GM19455 (cell line): ENCODE measurements around the gene PTPN23.

Source experiments
- ATAC-seq: cut with Tn5 transposase; IDR thresholded peaks from one replicate; pipeline ENCODE4 v1.9.1; 2021; ENCODE audit not compliant: unreplicated experiment

The PTPN23 gene

GRCh38 chr3:47404955-47405790, 24.4 kb downstream of the PTPN23 start:
- ATAC-seq: no peak

DNA sequence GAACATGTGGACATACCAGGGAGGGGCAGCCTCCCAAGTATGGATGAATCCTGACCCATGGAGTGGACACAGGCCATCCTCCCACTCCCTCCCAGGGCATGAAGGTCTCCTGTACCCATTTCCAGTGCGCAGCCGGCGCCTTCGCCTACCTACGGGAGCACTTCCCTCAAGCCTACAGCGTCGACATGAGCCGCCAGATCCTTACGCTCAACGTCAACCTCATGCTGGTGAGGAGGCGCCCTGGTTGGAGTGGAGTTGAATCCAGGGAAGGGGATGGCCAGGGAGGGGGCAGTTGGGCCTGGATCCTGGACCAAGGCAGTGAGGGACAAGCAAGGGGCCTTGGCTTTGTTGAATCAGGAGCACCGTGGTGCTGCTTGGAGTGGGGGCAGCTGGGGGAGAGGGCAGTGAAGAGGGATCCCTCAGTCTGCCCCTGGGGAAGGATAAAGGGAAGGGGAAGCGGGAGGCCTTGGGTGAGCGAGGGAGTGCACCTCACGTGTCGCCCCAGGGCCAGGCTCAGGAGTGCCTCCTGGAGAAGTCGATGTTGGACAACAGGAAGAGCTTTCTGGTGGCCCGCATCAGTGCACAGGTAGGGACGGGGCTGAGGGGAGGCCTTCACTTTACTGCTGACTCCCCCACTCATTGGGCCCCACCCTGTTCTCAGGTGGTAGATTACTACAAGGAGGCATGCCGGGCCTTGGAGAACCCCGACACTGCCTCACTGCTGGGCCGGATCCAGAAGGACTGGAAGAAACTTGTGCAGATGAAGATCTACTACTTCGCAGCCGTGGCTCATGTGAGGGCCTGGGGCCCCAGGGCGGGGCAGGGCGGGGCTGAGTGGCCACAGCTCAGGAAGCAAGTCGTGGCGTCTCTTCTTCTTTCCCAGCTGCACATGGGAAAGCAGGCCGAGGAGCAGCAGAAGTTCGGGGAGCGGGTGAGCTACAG, 25.3 kb downstream of the PTPN23 start:
- ATAC-seq: no peak

DNA sequence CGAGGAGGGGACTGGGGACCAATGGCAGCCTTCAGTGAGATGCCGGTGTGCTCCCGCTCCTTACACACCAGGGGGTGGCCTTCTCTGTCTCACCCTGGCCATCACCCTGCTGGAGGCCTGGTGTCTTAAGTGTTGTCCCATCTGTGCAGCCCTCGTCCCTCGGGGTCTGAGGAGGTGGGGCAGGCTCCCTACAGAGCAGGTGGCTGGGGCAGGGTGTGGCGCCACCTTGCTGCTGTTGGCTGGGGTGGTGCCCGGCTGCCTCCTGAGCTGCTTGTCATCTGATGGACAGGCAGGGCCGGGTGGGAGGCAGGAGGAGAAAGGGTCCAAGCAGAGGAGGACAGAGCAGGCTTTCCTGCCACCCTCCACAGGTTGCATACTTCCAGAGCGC, 25.9 kb downstream of the PTPN23 start:
- no peak for ATAC-seq

DNA sequence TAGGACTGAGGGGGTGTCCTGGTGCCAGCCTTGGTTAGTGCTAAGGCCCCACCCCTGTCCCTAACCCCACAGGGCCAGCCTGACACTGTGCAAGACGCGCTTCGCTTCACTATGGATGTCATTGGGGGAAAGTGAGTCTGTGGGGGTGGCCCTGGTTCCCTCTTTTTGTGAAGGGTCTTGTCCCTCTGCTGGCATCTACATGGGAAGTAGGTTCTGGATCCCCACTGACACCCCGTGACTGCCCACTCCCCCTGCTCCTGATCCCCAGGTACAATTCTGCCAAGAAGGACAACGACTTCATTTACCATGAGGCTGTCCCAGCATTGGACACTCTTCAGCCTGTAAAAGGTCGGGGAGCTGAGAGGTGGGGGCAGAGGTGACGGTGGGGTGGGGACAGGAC, 26.4 kb downstream of the PTPN23 start:
- ATAC-seq: no peak

- ATAC-seq: no peak
Observed at GRCh38 chr3:47407896-47408838, 27.3 kb downstream of the PTPN23 start.

DNA sequence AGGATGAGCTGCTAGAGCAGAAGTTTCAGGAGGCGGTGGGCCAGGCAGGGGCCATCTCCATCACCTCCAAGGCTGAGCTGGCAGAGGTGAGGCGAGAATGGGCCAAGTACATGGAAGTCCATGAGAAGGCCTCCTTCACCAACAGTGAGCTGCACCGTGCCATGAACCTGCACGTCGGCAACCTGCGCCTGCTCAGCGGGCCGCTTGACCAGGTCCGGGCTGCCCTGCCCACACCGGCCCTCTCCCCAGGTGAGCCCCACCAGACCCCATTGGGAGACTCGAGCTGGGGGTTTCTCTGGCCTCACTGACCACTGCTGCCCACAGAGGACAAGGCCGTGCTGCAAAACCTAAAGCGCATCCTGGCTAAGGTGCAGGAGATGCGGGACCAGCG, 28.0 kb downstream of the PTPN23 start:
- ATAC-seq: no peak

DNA sequence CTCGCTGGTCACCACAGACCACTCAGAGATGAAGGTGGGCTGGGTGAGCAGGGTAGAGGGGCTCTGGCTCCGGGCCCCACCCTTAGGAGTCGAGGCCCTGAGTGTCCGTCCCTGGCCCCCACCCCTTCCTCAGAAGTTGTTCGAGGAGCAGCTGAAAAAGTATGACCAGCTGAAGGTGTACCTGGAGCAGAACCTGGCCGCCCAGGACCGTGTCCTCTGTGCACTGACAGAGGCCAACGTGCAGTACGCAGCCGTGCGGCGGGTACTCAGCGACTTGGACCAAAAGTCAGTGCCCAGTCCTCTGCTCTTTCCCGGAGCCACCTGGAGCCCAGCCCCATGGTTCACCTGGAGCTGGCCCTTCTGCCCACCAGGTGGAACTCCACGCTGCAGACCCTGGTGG, 28.5 kb downstream of the PTPN23 start:
- no peak for ATAC-seq

- ATAC-seq: no peak
Observed at GRCh38 chr3:47409688-47410416, 29.0 kb downstream of the PTPN23 start.

GRCh38 chr3:47410417-47410720, 29.5 kb downstream of the PTPN23 start:
- no peak for ATAC-seq

DNA sequence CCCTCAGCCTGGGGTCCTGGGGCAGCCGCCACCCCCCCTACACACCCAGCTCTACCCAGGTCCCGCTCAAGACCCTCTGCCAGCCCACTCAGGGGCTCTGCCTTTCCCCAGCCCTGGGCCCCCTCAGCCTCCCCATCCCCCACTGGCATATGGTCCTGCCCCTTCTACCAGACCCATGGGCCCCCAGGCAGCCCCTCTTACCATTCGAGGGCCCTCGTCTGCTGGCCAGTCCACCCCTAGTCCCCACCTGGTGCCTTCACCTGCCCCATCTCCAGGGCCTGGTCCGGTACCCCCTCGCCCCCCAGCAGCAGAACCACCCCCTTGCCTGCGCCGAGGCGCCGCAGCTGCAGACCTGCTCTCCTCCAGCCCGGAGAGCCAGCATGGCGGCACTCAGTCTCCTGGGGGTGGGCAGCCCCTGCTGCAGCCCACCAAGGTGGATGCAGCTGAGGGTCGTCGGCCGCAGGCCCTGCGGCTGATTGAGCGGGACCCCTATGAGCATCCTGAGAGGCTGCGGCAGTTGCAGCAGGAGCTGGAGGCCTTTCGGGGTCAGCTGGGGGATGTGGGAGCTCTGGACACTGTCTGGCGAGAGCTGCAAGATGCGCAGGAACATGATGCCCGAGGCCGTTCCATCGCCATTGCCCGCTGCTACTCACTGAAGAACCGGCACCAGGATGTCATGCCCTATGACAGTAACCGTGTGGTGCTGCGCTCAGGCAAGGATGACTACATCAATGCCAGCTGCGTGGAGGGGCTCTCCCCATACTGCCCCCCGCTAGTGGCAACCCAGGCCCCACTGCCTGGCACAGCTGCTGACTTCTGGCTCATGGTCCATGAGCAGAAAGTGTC, 30.2 kb downstream of the PTPN23 start:
- ATAC-seq: no peak

DNA sequence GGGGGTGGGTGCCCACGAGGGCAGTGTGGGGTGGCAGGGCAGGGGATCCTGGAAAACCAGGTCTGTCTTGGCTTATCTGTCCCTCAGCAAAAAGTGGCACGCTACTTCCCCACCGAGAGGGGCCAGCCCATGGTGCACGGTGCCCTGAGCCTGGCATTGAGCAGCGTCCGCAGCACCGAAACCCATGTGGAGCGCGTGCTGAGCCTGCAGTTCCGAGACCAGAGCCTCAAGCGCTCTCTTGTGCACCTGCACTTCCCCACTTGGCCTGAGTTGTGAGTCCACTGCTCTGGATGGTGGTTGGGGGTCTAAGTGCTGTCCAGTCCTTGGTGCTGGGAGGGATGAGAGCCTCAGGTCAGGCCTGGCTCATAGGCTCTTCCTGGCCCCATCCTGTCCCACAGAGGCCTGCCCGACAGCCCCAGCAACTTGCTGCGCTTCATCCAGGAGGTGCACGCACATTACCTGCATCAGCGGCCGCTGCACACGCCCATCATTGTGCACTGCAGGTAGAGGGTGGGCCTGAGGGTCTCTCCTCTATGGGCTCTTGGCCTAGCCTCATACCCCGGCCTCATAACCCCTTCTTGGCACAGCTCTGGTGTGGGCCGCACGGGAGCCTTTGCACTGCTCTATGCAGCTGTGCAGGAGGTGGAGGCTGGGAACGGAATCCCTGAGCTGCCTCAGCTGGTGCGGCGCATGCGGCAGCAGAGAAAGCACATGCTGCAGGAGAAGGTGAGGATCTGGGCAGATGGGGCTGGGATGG, 31.1 kb downstream of the PTPN23 start:
- ATAC-seq: no peak

- no peak for ATAC-seq
Observed at GRCh38 chr3:47412453-47412756, 31.6 kb downstream of the PTPN23 start.

DNA sequence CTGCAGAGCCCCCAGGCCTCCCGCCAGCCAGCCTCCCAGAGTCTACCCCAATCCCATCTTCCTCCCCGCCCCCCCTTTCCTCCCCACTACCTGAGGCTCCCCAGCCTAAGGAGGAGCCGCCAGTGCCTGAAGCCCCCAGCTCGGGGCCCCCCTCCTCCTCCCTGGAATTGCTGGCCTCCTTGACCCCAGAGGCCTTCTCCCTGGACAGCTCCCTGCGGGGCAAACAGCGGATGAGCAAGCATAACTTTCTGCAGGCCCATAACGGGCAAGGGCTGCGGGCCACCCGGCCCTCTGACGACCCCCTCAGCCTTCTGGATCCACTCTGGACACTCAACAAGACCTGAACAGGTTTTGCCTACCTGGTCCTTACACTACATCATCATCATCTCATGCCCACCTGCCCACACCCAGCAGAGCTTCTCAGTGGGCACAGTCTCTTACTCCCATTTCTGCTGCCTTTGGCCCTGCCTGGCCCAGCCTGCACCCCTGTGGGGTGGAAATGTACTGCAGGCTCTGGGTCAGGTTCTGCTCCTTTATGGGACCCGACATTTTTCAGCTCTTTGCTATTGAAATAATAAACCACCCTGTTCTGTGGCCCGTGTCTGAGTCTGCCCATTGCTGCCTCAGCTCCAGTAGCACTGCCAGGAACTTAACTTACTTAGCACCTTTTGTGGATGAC, 32.2 kb downstream of the PTPN23 start:
- no peak for ATAC-seq

DNA sequence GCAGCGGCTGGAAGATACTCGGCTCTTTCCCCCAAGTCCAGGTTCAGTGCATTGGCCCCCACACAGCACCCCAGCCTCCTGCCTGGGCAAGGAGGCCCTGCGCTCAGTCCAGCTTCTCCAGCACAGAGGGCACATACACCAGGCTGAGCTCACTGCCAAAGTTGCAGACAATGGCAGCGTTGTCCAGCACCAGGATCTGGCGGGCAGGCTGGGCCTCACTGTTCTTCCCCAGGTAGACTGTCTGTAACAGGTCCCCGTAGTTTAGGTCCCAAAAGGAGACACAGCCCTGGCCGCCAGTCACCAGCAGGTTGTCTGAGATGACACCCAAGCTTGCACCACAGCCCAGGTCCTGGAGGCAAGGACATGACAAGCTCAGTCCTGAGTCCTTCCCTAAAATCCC, 32.9 kb downstream of the PTPN23 start:
- no peak for ATAC-seq

- no peak for ATAC-seq
Observed at GRCh38 chr3:47414161-47414564, 33.3 kb downstream of the PTPN23 start.

GRCh38 chr3:47414666-47415587, 34.1 kb downstream of the PTPN23 start:
- no peak for ATAC-seq

- no peak for ATAC-seq
Observed at GRCh38 chr3:47416041-47416440, 35.2 kb downstream of the PTPN23 start.
